Neural cell (in vitro differentiated cells): ENCODE measurements around the gene TK2. TPM values are rescaled to one million over a fixed set of nuclear protein-coding genes. Genes with fewer than 3 reads are reported as not detected.

Experiments
- H2AFZ ChIP-seq: fragments of 200-600, 300-800 bp; sonication (generic), shearing (Covaris generic); 2 replicates; pipeline ENCODE4 v1.6.0; 2014; ENCODE audit warnings: low read depth, mild to moderate bottlenecking, antibody characterized with exemption, low read length, moderate library complexity
- H3F3A ChIP-seq: fragments of 200-600 bp; shearing (Covaris generic); 2 replicates; pipeline ENCODE4 v1.6.1; 2016; ENCODE audit warnings: mild to moderate bottlenecking, moderate library complexity, mixed read lengths, antibody characterized with exemption, low read length; ENCODE audit not compliant: insufficient read depth, poor library complexity, severe bottlenecking
- H3K27ac ChIP-seq: fragments of 200-600, 300-800 bp; sonication (generic), shearing (Covaris generic); 2 replicates; pipeline ENCODE4 v1.5.1; 2014; ENCODE audit warnings: mild to moderate bottlenecking, low read length, moderate library complexity
- H3K27me3 ChIP-seq: fragments of 300-800, 200-600 bp; sonication (generic), shearing (Covaris generic); 2 replicates; pipeline ENCODE4 v1.6.0; 2014; ENCODE audit warnings: mild to moderate bottlenecking, low read depth, low read length, moderate library complexity; ENCODE audit not compliant: insufficient read depth
- H3K36me3 ChIP-seq: fragments of 300-800, 200-600 bp; sonication (generic), shearing (Covaris generic); 2 replicates; pipeline ENCODE4 v1.5.1; 2014; ENCODE audit warnings: mild to moderate bottlenecking, antibody characterized with exemption, low read length, moderate library complexity; ENCODE audit not compliant: insufficient read depth
- H3K4me2 ChIP-seq: fragments of 300-800, 200-600 bp; sonication (generic), shearing (Covaris generic); 2 replicates; pipeline ENCODE4 v1.6.0; 2014; ENCODE audit warnings: mild to moderate bottlenecking, low read length
- H3K4me3 ChIP-seq: fragments of 300-800, 200-600 bp; sonication (generic), shearing (Covaris generic); 2 replicates; pipeline ENCODE4 v1.5.1; 2014; ENCODE audit warnings: mild to moderate bottlenecking, low read length, moderate library complexity
- H3K79me2 ChIP-seq: fragments of 200-600 bp; shearing (Covaris generic); replicated peaks from 2 replicates; pipeline ENCODE4 v1.6.0; 2014; ENCODE audit warnings: mild to moderate bottlenecking, low read length, moderate library complexity; ENCODE audit not compliant: insufficient read depth
- H3K9ac ChIP-seq: fragments of 300-800, 200-600 bp; sonication (generic), shearing (Covaris generic); 2 replicates; pipeline ENCODE4 v1.6.1; 2016; ENCODE audit warnings: mild to moderate bottlenecking, low read length, mixed read lengths
- H3K9me2 ChIP-seq: fragments of 200-600 bp; shearing (Covaris generic); 2 replicates; pipeline ENCODE4 v1.6.1; 2016; ENCODE audit warnings: mild to moderate bottlenecking, low read length, mixed read lengths; ENCODE audit not compliant: insufficient read depth
- H3K9me3 ChIP-seq: fragments of 200-600, 300-800 bp; sonication (generic), shearing (Covaris generic); 2 replicates; pipeline ENCODE4 v1.6.1; 2016; ENCODE audit warnings: mild to moderate bottlenecking, mixed run types, low read length, moderate library complexity, mixed read lengths
- H4K20me1 ChIP-seq: fragments of 200-600 bp; shearing (Covaris generic); 2 replicates; pipeline ENCODE4 v1.6.1; 2016; ENCODE audit warnings: mild to moderate bottlenecking, mixed run types; ENCODE audit not compliant: insufficient read depth
- EP300 ChIP-seq: fragments of 450-650 bp; conservative IDR thresholded peaks from 2 replicates; pipeline ENCODE4 v1.6.1; 2014; ENCODE audit warnings: antibody characterized with exemption, mild to moderate bottlenecking, moderate library complexity; ENCODE audit not compliant: poor library complexity, severe bottlenecking
- EZH2 ChIP-seq: fragments of 200-600, 300-800 bp; shearing (Covaris generic), sonication (generic); IDR thresholded peaks from 2 replicates; pipeline ENCODE4 v1.6.1; 2014; ENCODE audit warnings: antibody characterized with exemption, low read length, borderline replicate concordance, mild to moderate bottlenecking; ENCODE audit not compliant: insufficient read depth, poor library complexity, severe bottlenecking
- MXI1 ChIP-seq: fragments of 450-650 bp; conservative IDR thresholded peaks from 2 replicates; pipeline ENCODE4 v1.6.1; 2014; ENCODE audit warnings: antibody characterized with exemption, mild to moderate bottlenecking; ENCODE audit not compliant: poor library complexity, severe bottlenecking
- POLR2AphosphoS5 ChIP-seq: IDR thresholded peaks from 2 replicates; pipeline ENCODE4 v1.6.1; 2012
- RAD21 ChIP-seq: fragments of 450-650 bp; conservative IDR thresholded peaks from 2 replicates; pipeline ENCODE4 v1.6.1; 2014; ENCODE audit warnings: antibody characterized with exemption, mild to moderate bottlenecking, moderate library complexity
- REST ChIP-seq: IDR thresholded peaks from 2 replicates; pipeline ENCODE4 v1.6.1; 2012; ENCODE audit warnings: borderline replicate concordance
- polyA plus RNA-seq: library from polyadenylated mRNA; depleted of rRNA; stranded (reverse); fragments of >200 nt; gene quantifications from 2 replicates; pipeline ENCODE4 v1.2.3, GENCODE V29; 2014
- TF ChIP-seq, protein P1 (sequence below): fragments of 450-650 bp; IDR thresholded peaks from 2 replicates; pipeline ENCODE4 v1.5.1; 2014; ENCODE audit warnings: antibody characterized with exemption, mild to moderate bottlenecking, moderate library complexity; ENCODE audit not compliant: poor library complexity, severe bottlenecking

Gene TK2
- polyA plus RNA-seq, 1 donor from 2014 or later: 15.9 TPM

DNA sequence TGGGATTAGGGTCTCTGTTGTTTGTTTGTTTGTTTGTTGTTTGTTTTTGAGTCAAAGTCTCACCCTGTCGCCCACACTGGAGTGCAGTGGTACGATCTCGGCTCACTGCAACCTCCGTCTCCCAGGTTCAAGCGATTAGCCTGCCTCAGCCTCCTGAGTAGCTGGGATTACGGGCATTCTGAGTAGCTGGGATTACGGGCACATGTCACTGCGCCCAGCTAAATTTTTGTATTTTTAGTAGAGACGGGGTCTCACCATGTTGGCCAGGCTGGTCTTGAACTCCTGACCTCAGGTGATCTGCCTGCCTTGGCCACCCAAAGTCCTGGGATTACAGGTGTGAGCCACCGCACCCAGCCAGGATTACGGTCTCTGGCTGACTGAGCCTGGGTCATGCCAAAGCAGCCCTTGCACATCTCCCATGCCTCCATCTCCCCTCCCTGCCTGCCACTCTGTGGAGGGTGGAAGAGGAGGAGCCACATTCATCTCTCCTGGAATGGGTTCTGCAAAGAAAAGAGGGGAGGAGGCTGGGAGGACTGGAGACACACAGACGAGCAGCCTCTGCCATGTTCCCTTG lies 63.6 kb downstream of the TK2 start:
- H4K20me1 ChIP-seq: no peaks in the 10 kb centered on the region
- H3K9me2 ChIP-seq: no peaks in the 10 kb centered on the region
- H3K79me2 ChIP-seq: no peaks in the 10 kb centered on the region
- H3K4me3 ChIP-seq: no peak overlapping the region
- H3K27ac ChIP-seq: no peak overlapping the region
- H3K36me3 ChIP-seq: no peaks in the 10 kb centered on the region
- H3K9ac ChIP-seq: no peak overlapping the region
- no peaks in the 10 kb centered on the region for H3K9me3 ChIP-seq
- H3K4me2 ChIP-seq: no peak overlapping the region
- H3F3A ChIP-seq: no peaks in the 10 kb centered on the region
- no peaks in the 10 kb centered on the region for H3K27me3 ChIP-seq
- TF ChIP-seq POLR2AphosphoS5 (no peak), EP300 (no peak), REST (no peak)
- no peak overlapping the region for H2AFZ ChIP-seq

GRCh38 chr16:66485376-66485775 lies 64.5 kb downstream of the TK2 start:
- Histone ChIP-seq H3K27me3 (no peaks in the 10 kb centered on the region), H3K9me2 (no peaks in the 10 kb centered on the region), H3K9me3 (no peaks in the 10 kb centered on the region), H3K27ac (no peak overlapping the region), H2AFZ (no peak overlapping the region), H3K9ac (no peak overlapping the region), H3K4me2 (no peak overlapping the region), H3F3A (no peaks in the 10 kb centered on the region), H4K20me1 (no peaks in the 10 kb centered on the region), H3K79me2 (no peaks in the 10 kb centered on the region), H3K4me3 (no peak overlapping the region), H3K36me3 (no peaks in the 10 kb centered on the region)
- TF ChIP-seq EZH2 (no peak), RAD21 (no peak), MXI1 (no peak)
- TF ChIP-seq, protein P1, sequence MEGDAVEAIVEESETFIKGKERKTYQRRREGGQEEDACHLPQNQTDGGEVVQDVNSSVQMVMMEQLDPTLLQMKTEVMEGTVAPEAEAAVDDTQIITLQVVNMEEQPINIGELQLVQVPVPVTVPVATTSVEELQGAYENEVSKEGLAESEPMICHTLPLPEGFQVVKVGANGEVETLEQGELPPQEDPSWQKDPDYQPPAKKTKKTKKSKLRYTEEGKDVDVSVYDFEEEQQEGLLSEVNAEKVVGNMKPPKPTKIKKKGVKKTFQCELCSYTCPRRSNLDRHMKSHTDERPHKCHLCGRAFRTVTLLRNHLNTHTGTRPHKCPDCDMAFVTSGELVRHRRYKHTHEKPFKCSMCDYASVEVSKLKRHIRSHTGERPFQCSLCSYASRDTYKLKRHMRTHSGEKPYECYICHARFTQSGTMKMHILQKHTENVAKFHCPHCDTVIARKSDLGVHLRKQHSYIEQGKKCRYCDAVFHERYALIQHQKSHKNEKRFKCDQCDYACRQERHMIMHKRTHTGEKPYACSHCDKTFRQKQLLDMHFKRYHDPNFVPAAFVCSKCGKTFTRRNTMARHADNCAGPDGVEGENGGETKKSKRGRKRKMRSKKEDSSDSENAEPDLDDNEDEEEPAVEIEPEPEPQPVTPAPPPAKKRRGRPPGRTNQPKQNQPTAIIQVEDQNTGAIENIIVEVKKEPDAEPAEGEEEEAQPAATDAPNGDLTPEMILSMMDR: no peak

GRCh38 chr16:66484453-66485213 lies 65.3 kb downstream of the TK2 start:
- Histone ChIP-seq H3K27me3 (no peaks in the 10 kb centered on the region), H3K9me3 (no peaks in the 10 kb centered on the region), H3K9me2 (no peaks in the 10 kb centered on the region), H3K79me2 (no peaks in the 10 kb centered on the region), H3K27ac (no peak overlapping the region), H4K20me1 (no peaks in the 10 kb centered on the region), H3K4me3 (no peak overlapping the region), H3F3A (no peaks in the 10 kb centered on the region), H3K36me3 (no peaks in the 10 kb centered on the region), H2AFZ (no peak overlapping the region), H3K4me2 (no peak overlapping the region), H3K9ac (no peak overlapping the region)
- TF ChIP-seq REST: no peak
- no peak for TF ChIP-seq EP300
- TF ChIP-seq, protein P1: no peak
- no peak for TF ChIP-seq EZH2
- TF ChIP-seq RAD21: no peak
